Measurements from ENCODE around the gene RARRES1. TPM values are rescaled to one million over a fixed set of nuclear protein-coding genes. Genes with fewer than 3 reads are reported as not detected.

The RARRES1 gene
- total RNA-seq, 2 donors from 2014 or later: 10.0 to 291 TPM

DNA sequence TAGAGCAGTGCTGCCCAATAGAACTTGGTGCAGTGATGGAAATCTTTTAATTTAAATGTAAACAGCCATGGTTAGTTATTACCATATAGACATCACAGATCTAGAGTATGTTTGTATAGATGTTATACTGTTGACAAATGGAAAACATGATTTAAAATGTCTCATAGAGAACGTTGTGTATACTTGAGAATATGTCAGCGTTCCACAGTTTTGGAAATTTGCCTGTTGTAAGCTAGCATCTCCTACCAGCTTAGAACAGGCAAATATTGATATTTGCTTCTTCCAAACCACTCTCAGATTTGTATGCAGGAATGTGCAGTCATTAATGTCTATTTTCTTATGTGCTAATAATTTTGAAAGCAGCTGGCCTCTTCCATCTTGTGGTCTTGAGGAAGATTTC, 51.4 kb downstream of the RARRES1 start:
- H3K27ac ChIP-seq: no peak overlapping the region
- no peaks in the 10 kb centered on the region for H3K27me3 ChIP-seq
- H3K36me3 ChIP-seq: peaks cover 16% of the 10 kb centered on the region
- no peak for DNase-seq (ENCODE audit: low spot score)
- no peak overlapping the region for H3K4me3 ChIP-seq
- TF ChIP-seq, protein P1, sequence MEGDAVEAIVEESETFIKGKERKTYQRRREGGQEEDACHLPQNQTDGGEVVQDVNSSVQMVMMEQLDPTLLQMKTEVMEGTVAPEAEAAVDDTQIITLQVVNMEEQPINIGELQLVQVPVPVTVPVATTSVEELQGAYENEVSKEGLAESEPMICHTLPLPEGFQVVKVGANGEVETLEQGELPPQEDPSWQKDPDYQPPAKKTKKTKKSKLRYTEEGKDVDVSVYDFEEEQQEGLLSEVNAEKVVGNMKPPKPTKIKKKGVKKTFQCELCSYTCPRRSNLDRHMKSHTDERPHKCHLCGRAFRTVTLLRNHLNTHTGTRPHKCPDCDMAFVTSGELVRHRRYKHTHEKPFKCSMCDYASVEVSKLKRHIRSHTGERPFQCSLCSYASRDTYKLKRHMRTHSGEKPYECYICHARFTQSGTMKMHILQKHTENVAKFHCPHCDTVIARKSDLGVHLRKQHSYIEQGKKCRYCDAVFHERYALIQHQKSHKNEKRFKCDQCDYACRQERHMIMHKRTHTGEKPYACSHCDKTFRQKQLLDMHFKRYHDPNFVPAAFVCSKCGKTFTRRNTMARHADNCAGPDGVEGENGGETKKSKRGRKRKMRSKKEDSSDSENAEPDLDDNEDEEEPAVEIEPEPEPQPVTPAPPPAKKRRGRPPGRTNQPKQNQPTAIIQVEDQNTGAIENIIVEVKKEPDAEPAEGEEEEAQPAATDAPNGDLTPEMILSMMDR (IDR thresholded peaks at IDR 0.05): no peak
- no peaks in the 10 kb centered on the region for H3K4me1 ChIP-seq
- no peaks in the 10 kb centered on the region for H3K9me3 ChIP-seq

GRCh38 chr3:158679547-158680000, 52.7 kb downstream of the RARRES1 start:
- H3K4me3 ChIP-seq: no peak overlapping the region
- H3K36me3 ChIP-seq: peaks cover 5% of the 10 kb centered on the region
- H3K27me3 ChIP-seq: no peaks in the 10 kb centered on the region
- H3K4me1 ChIP-seq: no peaks in the 10 kb centered on the region
- H3K9me3 ChIP-seq: no peaks in the 10 kb centered on the region
- no peak overlapping the region for H3K27ac ChIP-seq
- TF ChIP-seq, protein P1 (IDR thresholded peaks at IDR 0.05): no peak
- no peak for DNase-seq (ENCODE audit: low spot score)

- Histone ChIP-seq H3K36me3 (peaks cover 3% of the 10 kb centered on the region), H3K4me3 (no peak overlapping the region), H3K9me3 (no peaks in the 10 kb centered on the region), H3K27ac (no peak overlapping the region), H3K27me3 (no peaks in the 10 kb centered on the region), H3K4me1 (no peaks in the 10 kb centered on the region)
- TF ChIP-seq, protein P1 (IDR thresholded peaks at IDR 0.05): no peak
- no peak for DNase-seq (ENCODE audit: low spot score)
Observed at GRCh38 chr3:158678687-158679086, 53.6 kb downstream of the RARRES1 start.

DNA sequence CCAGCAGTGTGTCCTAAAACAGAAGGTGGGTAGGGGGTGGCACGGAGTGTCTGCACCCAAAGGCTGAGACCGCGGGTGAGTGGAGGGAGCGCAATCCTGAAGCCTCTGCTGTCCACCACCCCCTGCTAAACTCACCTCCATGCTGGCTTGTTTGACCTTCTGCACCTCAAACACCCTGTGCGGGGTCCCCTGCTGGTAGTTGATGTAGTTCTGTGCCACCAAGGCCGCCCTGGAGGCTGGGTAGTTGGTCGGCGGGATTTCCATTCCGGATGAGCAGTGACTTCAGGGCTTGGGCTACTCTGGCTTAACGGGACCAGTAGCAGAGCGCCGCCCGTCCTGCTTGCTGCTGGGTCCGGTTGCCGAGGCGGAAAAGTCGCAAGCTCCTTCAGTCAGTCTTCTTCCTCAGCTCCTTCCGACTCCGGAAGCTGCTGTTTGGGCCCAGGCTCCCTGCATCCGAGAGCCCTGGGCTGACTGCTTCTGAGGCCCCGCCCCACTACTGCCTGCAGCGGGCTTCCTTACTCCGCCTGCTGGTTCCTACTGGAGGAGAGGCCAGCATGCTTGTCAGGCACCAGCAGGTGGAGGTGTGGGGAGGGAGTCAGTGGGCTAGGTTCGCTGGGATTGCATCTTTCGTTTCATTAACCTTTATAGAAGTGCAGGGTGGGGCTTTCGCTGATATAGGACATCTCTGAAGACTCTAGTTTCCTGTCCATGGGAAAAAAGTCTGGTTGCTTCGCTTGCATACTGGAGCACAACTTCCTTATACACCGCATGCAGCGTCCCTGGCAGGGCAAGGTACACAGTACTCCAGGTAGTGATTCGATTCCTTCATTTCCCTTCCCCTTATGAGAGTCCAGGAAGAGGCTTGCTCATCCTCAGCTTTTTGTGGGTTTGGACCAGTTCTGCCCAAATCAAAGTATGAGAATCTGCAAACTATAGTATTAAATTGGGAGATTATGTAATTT, 59.8 kb downstream of the RARRES1 start, which contains the start of gene LXN:
LXN (minus strand) TSS at position 434 of the 962 bp plus-strand sequence; CDS start at position 264, 170 bp downstream.
- no peaks in the 10 kb centered on the region for H3K4me1 ChIP-seq
- peak; percentile 79 for DNase-seq (ENCODE audit: low spot score)
- H3K27ac ChIP-seq: peak within 1 kb of the TSS; percentile 76
- TF ChIP-seq, protein P1 (IDR thresholded peaks at IDR 0.05): peak; percentile 48 to 72
- peak within 1 kb of the TSS; percentile 36 to 58 for H3K4me3 ChIP-seq
- H3K9me3 ChIP-seq: no peaks in the 10 kb centered on the region
- peaks cover 7% of the 10 kb centered on the region for H3K36me3 ChIP-seq
- no peaks in the 10 kb centered on the region for H3K27me3 ChIP-seq

GRCh38 chr3:158671821-158672214, 60.4 kb downstream of the RARRES1 start:
- TF ChIP-seq, protein P1 (IDR thresholded peaks at IDR 0.05): no peak
- DNase-seq (ENCODE audit: low spot score): no peak
- Histone ChIP-seq H3K27ac (peak overlapping the region; percentile 76), H3K4me1 (no peaks in the 10 kb centered on the region), H3K36me3 (peaks cover 11% of the 10 kb centered on the region), H3K9me3 (no peaks in the 10 kb centered on the region), H3K27me3 (no peaks in the 10 kb centered on the region), H3K4me3 (peak overlapping the region; percentile 36 to 58)

Data from right atrium auricular region (tissue), 2 donors.